NCI-H510A treated with DMSO at 0.1 percent for 48 hours (cell line): ENCODE results near the gene TMEM135.
"Not testable (repeated sequence)": the region's sequence is repeated elsewhere in the genome, so short reads cannot be mapped to it uniquely, and the experiment has no call there.

ENCODE experiments used
- DNase-seq: peaks from one replicate; lab custom pipeline; 2025; lab: John Stamatoyannopoulos, UW

The TMEM135 gene

GRCh38 chr11:87258171-87258833 is 220.6 kb downstream of the TMEM135 start:
- DNase-seq: no peak

GRCh38 chr11:87259736-87260135 is 222.0 kb downstream of the TMEM135 start:
- no peak for DNase-seq

DNA sequence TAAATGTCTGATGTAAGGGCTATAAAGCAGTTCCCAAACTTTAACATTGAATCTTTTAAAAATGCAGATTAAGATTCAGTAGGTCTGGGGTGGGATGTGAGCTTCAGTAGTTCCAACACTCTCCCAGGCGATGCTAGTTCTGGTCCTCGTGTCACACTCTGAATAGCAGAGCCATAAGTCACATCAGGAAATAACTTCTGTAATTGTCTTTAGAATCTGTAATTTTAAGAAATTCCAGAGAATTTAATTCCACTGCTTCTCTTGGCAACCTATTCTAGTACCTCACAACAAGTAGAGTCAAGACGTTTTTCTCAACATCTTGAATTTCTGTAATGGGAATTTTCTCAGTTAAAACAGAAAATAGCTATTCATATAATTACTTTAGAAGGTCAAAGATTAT is 223.1 kb downstream of the TMEM135 start:
- no peak for DNase-seq

- no peak for DNase-seq
Measured at GRCh38 chr11:87263264-87263838, 225.6 kb downstream of the TMEM135 start.

GRCh38 chr11:87263979-87264378 is 226.2 kb downstream of the TMEM135 start:
- no peak for DNase-seq

GRCh38 chr11:87265132-87265531 is 227.4 kb downstream of the TMEM135 start:
- no peak for DNase-seq

GRCh38 chr11:87265979-87266378 is 228.2 kb downstream of the TMEM135 start:
- DNase-seq: no peak

- no peak for DNase-seq
Measured at GRCh38 chr11:87266751-87267150, 229.0 kb downstream of the TMEM135 start.

- DNase-seq: not testable (repeated sequence)
Measured at GRCh38 chr11:87271951-87272350, 234.2 kb downstream of the TMEM135 start.

GRCh38 chr11:87275176-87275575 is 237.4 kb downstream of the TMEM135 start:
- DNase-seq: no peak

GRCh38 chr11:87280143-87280542 is 242.4 kb downstream of the TMEM135 start:
- no peak for DNase-seq

DNA sequence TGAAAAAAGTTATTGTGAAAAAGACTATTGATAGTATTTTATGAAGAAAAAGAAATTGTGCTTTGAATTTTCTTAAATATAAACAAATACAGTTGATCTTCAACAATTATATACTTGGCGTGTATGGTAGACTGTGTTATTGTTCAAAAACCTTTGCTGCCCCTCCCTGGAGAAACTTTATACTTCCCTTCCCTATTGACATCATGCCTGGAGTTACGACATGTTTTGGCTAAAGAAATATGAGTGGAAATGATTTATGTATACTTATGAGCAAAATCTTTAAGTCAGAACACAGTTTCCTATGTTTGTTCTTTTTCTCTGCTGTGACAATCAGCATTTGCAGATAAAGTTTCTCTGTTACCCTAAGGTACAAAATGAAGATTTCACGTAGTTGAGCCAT is 243.8 kb downstream of the TMEM135 start:
- no peak for DNase-seq

GRCh38 chr11:87284306-87284705 is 246.6 kb downstream of the TMEM135 start:
- DNase-seq: no peak

DNA sequence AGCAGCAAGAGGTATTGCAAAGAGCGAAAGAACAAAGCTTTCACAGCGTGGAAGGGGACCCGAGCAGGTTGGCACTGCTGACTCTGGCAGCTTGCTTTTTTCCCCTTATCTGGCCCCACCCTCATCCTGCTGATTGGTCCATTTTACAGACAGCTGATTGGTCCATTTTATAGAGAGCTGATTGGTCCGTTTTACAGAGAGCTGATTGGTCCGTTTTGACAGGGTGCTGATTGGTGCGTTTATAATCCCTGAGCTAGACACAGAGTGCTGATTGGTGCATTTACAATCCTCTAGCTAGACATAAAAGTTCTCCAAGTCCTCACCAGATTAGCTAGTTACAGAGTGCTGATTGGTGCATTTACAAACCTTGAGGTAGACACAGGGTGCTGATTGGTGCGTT is 247.9 kb downstream of the TMEM135 start:
- DNase-seq: not testable (repeated sequence)

DNA sequence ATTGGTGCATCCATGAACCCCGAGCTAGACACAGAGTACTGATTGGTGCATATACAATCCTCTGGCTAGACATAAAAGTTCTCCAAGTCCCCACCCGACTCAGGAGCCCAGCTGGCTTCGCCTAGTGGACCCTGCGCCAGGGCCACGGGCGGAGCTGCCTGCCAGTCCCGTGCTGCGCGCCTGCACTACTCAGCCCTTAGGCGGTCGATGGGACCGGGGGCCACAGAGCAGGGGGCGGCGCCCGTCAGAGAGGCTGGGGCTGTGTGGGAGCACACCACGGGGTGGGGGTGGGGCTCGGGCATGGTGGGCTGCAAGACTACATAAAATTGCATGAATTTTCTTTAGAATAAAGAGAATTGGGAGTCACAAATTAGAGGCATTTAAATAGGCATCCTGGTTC is 248.6 kb downstream of the TMEM135 start:
- DNase-seq: no peak

DNA sequence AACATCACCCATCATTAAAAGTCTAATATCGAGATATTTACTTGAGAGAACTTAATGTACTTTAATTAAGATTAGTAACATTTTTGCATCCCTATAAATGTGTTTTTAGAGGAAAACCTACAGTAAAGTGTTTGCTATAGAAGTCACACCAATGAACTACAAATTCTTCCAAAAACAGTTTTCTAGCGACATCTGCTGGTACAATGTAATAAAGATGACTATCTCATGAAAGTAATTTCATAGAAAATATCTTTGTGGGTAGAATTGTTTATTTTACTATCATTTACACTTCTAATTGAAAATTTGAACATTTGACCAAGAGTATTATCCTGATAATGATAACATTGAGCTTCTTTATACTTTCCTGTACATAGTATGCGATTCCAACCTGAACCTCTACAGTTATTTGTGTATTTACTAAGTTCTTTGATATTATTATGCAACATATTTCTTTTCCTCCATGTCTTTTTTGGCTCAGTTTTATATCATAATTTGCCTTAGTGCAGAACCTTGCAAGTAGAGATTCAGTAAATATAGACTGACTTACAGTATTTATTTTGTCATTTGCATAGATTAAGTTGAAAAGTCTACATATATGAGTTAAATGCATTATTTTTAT is 252.7 kb downstream of the TMEM135 start:
- peak; percentile 76 for DNase-seq

DNA sequence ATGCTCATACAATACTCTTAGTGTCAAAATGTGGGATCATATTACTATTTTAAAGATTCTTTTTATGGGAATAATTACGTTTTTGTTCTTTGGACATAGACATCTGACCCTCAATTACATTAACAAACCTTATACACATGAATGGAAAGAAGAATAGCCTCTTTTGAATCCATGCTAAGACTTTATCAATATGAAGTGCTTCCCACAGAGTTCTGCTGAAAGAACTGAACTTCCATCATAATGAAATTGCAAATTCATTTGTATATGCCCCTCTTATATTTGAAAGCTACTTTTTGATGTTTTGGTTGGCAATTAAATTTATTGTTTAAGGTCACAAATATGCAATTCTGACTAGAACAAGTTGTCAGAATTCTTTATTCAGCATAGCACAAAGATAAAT is 254.9 kb downstream of the TMEM135 start:
- no peak for DNase-seq

DNA sequence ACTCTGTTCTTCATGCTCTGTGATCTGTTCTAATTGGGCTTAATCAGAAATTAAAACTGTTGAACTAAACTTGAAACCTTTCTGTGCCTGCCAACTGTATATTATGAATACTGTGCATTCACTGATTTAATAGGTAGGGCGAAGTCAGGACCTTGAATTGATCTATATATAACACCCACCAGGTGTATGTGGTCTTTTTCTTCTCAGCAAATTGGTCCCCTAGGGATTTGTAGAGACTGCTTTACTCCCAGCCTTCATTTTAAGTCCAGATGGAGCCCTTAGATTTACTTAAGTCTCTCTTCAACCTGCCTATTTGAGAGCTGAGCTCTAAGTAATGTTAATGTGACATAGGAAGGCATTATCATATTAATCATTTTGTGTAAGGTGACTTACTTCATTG is 257.5 kb downstream of the TMEM135 start:
- no peak for DNase-seq

GRCh38 chr11:87296627-87297026 is 258.9 kb downstream of the TMEM135 start:
- DNase-seq: no peak

DNA sequence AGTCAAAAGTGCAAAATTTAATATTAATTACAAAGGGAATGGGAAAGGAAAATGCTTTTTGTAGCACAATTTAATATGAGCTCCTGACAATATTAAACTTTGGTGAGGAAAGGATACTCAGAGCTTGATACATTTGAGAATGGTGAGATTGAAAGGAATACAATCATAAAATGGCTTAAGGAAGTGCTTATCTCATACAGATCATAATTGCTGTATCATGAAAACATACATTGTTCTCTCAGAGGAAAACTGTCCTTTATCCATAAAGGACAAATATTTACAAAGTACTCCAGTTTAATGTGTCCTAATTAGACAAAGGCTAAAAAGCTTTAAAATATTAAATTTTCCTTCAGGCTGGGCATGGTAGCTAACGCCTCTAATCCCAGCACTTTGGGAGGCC is 260.4 kb downstream of the TMEM135 start:
- DNase-seq: no peak

- no peak for DNase-seq
Measured at GRCh38 chr11:87299041-87299481, 261.3 kb downstream of the TMEM135 start.

DNA sequence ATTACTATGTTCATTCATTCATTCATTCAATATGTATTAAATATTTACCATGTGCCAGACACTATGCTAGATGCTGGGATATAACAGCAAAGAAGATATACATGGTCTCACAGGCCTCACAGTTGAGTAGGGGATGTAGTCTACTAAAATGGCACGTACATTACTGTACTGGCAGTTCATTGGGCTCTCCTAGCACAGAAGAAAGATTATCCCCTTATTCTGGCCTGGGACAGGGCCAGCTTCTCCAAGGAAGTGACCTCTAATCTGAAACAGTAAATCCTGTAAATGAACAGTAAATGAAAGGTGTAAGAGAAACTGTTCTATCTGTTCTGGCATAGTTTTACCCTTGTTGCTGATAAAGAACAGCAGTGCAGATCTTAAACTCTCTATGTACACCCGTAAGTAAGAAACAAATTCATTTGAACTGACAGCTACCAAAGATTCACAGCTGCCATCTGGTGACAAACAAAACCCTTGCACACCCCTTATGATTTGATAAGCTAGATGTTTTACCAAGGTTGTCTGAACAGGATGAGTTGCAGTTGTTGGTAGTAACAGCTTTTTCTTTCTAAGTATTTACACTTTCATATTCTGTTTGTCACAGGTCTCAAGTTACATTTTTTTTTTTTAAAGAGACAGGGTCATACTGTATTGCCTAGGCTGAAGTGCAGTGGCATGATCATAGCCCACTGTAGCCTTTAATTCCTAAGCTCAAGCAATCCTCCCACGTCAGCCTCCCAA is 263.1 kb downstream of the TMEM135 start:
- DNase-seq: peak; percentile 50
